Measurements from ENCODE around the gene SSU72. TPM values are rescaled to one million over a fixed set of nuclear protein-coding genes. Genes with fewer than 3 reads are reported as not detected.
A peak's percentile ranks its signal among the peaks of the same experiment; 100 is the strongest.

The SSU72 gene
- polyA plus RNA-seq (2013, experiment 1 of 2), result 173 TPM
- polyA plus RNA-seq (2013, experiment 2 of 2), result 175 TPM

- H3K18ac ChIP-seq (ENCODE audit: low read length), result peak within 1 kb of the TSS; percentile 97
- no peak within 1 kb of the TSS for H3K23ac ChIP-seq (ENCODE audit: low read length)
- peak within 1 kb of the TSS; percentile 95 for H3K4me2 ChIP-seq (ENCODE audit: low read length)
- peak within 1 kb of the TSS; percentile 92 for H3K4me3 ChIP-seq (ENCODE audit: low read length)
- peak within 1 kb of the TSS; percentile 98 for H3K56ac ChIP-seq (ENCODE audit: low read length)
- peak; percentile 96 for DNase-seq
- H2BK15ac ChIP-seq (replicated peaks; ENCODE audit: low read depth), result no peak within 1 kb of the TSS
- no peaks in the 10 kb centered on the region for H3K27me3 ChIP-seq (ENCODE audit: insufficient read depth, low read length, poor library complexity)
- peak within 1 kb of the TSS; percentile 96 for H3K4ac ChIP-seq (ENCODE audit: low read depth, low read length)
- H3K4me1 ChIP-seq (ENCODE audit: control insufficient read depth, low read depth, low read length), result no peaks in the 10 kb centered on the region
- peak within 1 kb of the TSS; percentile 96 for H2BK5ac ChIP-seq (ENCODE audit: low read length)
- H2BK120ac ChIP-seq (ENCODE audit: low read depth, low read length), result peak within 1 kb of the TSS; percentile 92
- WGBS (ENCODE audit: extremely low coverage, insufficient coverage, low lambda C conversion rate), result no CpG with 5 or more reads among the region's 87 CpGs
- peak within 1 kb of the TSS; percentile 97 for H3K9ac ChIP-seq (ENCODE audit: low read length)
- H3K36me3 ChIP-seq (ENCODE audit: control insufficient read depth, insufficient read depth, low read length), result no peaks in the 10 kb centered on the region
- peak within 1 kb of the TSS; percentile 86 for H3K27ac ChIP-seq (ENCODE audit: low read depth, low read length)
- no peak within 1 kb of the TSS for H2AK5ac ChIP-seq (ENCODE audit: low read length)
- no peaks in the 10 kb centered on the region for H3K79me1 ChIP-seq (ENCODE audit: low read length)
- peak within 1 kb of the TSS; percentile 82 for H4K8ac ChIP-seq (ENCODE audit: low read depth, low read length)
- peaks cover 39% of the 10 kb centered on the region for H3K79me2 ChIP-seq (ENCODE audit: control insufficient read depth, insufficient read depth, low read length)
- H4K5ac ChIP-seq (ENCODE audit: low read length), result no peak within 1 kb of the TSS
Measured at GRCh38 chr1:1574721-1575537, at the start of gene SSU72. TSS of gene SSU72 (minus strand) at chr1:1574863. CDS start at chr1:1574557, 306 bp downstream.

GRCh38 chr1:1623631-1624442 lies 49.2 kb upstream of the SSU72 start:
- no peaks in the 10 kb centered on the region for H3K79me1 ChIP-seq (ENCODE audit: low read length)
- no peak overlapping the region for H2BK15ac ChIP-seq (replicated peaks; ENCODE audit: low read depth)
- no peak overlapping the region for H3K4me2 ChIP-seq (ENCODE audit: low read length)
- no peak overlapping the region for H2AK5ac ChIP-seq (ENCODE audit: low read length)
- no peak overlapping the region for H3K23ac ChIP-seq (ENCODE audit: low read length)
- H4K8ac ChIP-seq (ENCODE audit: low read depth, low read length), result no peak overlapping the region
- H3K4me1 ChIP-seq (ENCODE audit: control insufficient read depth, low read depth, low read length), result no peaks in the 10 kb centered on the region
- H3K27me3 ChIP-seq (ENCODE audit: insufficient read depth, low read length, poor library complexity), result no peaks in the 10 kb centered on the region
- WGBS (ENCODE audit: extremely low coverage, insufficient coverage, low lambda C conversion rate), result no CpG with 5 or more reads among the region's 51 CpGs
- H3K79me2 ChIP-seq (ENCODE audit: control insufficient read depth, insufficient read depth, low read length), result no peaks in the 10 kb centered on the region
- H3K56ac ChIP-seq (ENCODE audit: low read length), result no peak overlapping the region
- H4K5ac ChIP-seq (ENCODE audit: low read length), result no peak overlapping the region
- H3K27ac ChIP-seq (ENCODE audit: low read depth, low read length), result no peak overlapping the region
- H3K18ac ChIP-seq (ENCODE audit: low read length), result no peak overlapping the region
- no peak overlapping the region for H3K4me3 ChIP-seq (ENCODE audit: low read length)
- H2BK120ac ChIP-seq (ENCODE audit: low read depth, low read length), result no peak overlapping the region
- no peak overlapping the region for H3K9ac ChIP-seq (ENCODE audit: low read length)
- H2BK5ac ChIP-seq (ENCODE audit: low read length), result no peak overlapping the region
- DNase-seq, result no peak
- no peaks in the 10 kb centered on the region for H3K36me3 ChIP-seq (ENCODE audit: control insufficient read depth, insufficient read depth, low read length)
- no peak overlapping the region for H3K4ac ChIP-seq (ENCODE audit: low read depth, low read length)

- H3K4ac ChIP-seq (ENCODE audit: low read depth, low read length), result no peak overlapping the region
- H2AK5ac ChIP-seq (ENCODE audit: low read length), result no peak overlapping the region
Measured at GRCh38 chr1:1623181-1623630, 48.5 kb upstream of the SSU72 start.

GRCh38 chr1:1622788-1623094 lies 48.1 kb upstream of the SSU72 start:
- no peak overlapping the region for H3K56ac ChIP-seq (ENCODE audit: low read length)
- no peak overlapping the region for H2BK15ac ChIP-seq (replicated peaks; ENCODE audit: low read depth)
- no peaks in the 10 kb centered on the region for H3K79me1 ChIP-seq (ENCODE audit: low read length)
- no peak overlapping the region for H2AK5ac ChIP-seq (ENCODE audit: low read length)
- no CpG with 5 or more reads among the region's 17 CpGs for whole genome bisulfite sequencing (ENCODE audit: extremely low coverage, insufficient coverage, low lambda C conversion rate)
- no peak overlapping the region for H3K4me3 ChIP-seq (ENCODE audit: low read length)
- DNase-seq, result no peak
- no peaks in the 10 kb centered on the region for H3K79me2 ChIP-seq (ENCODE audit: control insufficient read depth, insufficient read depth, low read length)
- no peaks in the 10 kb centered on the region for H3K36me3 ChIP-seq (ENCODE audit: control insufficient read depth, insufficient read depth, low read length)
- H3K4me1 ChIP-seq (ENCODE audit: control insufficient read depth, low read depth, low read length), result no peaks in the 10 kb centered on the region
- H3K27ac ChIP-seq (ENCODE audit: low read depth, low read length), result no peak overlapping the region
- H4K5ac ChIP-seq (ENCODE audit: low read length), result no peak overlapping the region
- no peak overlapping the region for H2BK120ac ChIP-seq (ENCODE audit: low read depth, low read length)
- H3K27me3 ChIP-seq (ENCODE audit: insufficient read depth, low read length, poor library complexity), result no peaks in the 10 kb centered on the region
- H3K23ac ChIP-seq (ENCODE audit: low read length), result no peak overlapping the region
- no peak overlapping the region for H2BK5ac ChIP-seq (ENCODE audit: low read length)
- no peak overlapping the region for H3K9ac ChIP-seq (ENCODE audit: low read length)
- no peak overlapping the region for H4K8ac ChIP-seq (ENCODE audit: low read depth, low read length)
- no peak overlapping the region for H3K18ac ChIP-seq (ENCODE audit: low read length)
- H3K4me2 ChIP-seq (ENCODE audit: low read length), result no peak overlapping the region
- H3K4ac ChIP-seq (ENCODE audit: low read depth, low read length), result no peak overlapping the region

More at GRCh38 chr1:1623181-1623630, 48.5 kb upstream of the SSU72 start:
- H3K4me1 ChIP-seq (ENCODE audit: control insufficient read depth, low read depth, low read length), result no peaks in the 10 kb centered on the region
- H3K18ac ChIP-seq (ENCODE audit: low read length), result no peak overlapping the region
- H3K79me2 ChIP-seq (ENCODE audit: control insufficient read depth, insufficient read depth, low read length), result no peaks in the 10 kb centered on the region
- H2BK15ac ChIP-seq (replicated peaks; ENCODE audit: low read depth), result no peak overlapping the region
- no peak overlapping the region for H2BK120ac ChIP-seq (ENCODE audit: low read depth, low read length)
- no peaks in the 10 kb centered on the region for H3K36me3 ChIP-seq (ENCODE audit: control insufficient read depth, insufficient read depth, low read length)
- no peak overlapping the region for H3K4me3 ChIP-seq (ENCODE audit: low read length)
- no peak overlapping the region for H3K4me2 ChIP-seq (ENCODE audit: low read length)
- H3K9ac ChIP-seq (ENCODE audit: low read length), result no peak overlapping the region
- DNase-seq, result no peak
- H2BK5ac ChIP-seq (ENCODE audit: low read length), result no peak overlapping the region
- no peaks in the 10 kb centered on the region for H3K79me1 ChIP-seq (ENCODE audit: low read length)
- no peak overlapping the region for H3K27ac ChIP-seq (ENCODE audit: low read depth, low read length)
- H4K8ac ChIP-seq (ENCODE audit: low read depth, low read length), result no peak overlapping the region
- no peaks in the 10 kb centered on the region for H3K27me3 ChIP-seq (ENCODE audit: insufficient read depth, low read length, poor library complexity)
- H3K23ac ChIP-seq (ENCODE audit: low read length), result no peak overlapping the region
- no peak overlapping the region for H3K56ac ChIP-seq (ENCODE audit: low read length)
- no CpG with 5 or more reads among the region's 33 CpGs for WGBS (ENCODE audit: extremely low coverage, insufficient coverage, low lambda C conversion rate)
- no peak overlapping the region for H4K5ac ChIP-seq (ENCODE audit: low read length)

- no peak overlapping the region for H3K23ac ChIP-seq (ENCODE audit: low read length)
- H3K4me1 ChIP-seq (ENCODE audit: control insufficient read depth, low read depth, low read length), result no peaks in the 10 kb centered on the region
- no CpG with 5 or more reads among the region's 21 CpGs for WGBS (ENCODE audit: extremely low coverage, insufficient coverage, low lambda C conversion rate)
- no peak overlapping the region for H3K27ac ChIP-seq (ENCODE audit: low read depth, low read length)
- no peak overlapping the region for H4K8ac ChIP-seq (ENCODE audit: low read depth, low read length)
- no peaks in the 10 kb centered on the region for H3K79me2 ChIP-seq (ENCODE audit: control insufficient read depth, insufficient read depth, low read length)
- no peaks in the 10 kb centered on the region for H3K36me3 ChIP-seq (ENCODE audit: control insufficient read depth, insufficient read depth, low read length)
- H2BK120ac ChIP-seq (ENCODE audit: low read depth, low read length), result no peak overlapping the region
- H3K18ac ChIP-seq (ENCODE audit: low read length), result no peak overlapping the region
- no peak overlapping the region for H4K5ac ChIP-seq (ENCODE audit: low read length)
- no peak overlapping the region for H2BK5ac ChIP-seq (ENCODE audit: low read length)
- H3K4me3 ChIP-seq (ENCODE audit: low read length), result no peak overlapping the region
- no peak for DNase-seq
- H2AK5ac ChIP-seq (ENCODE audit: low read length), result no peak overlapping the region
- H3K4me2 ChIP-seq (ENCODE audit: low read length), result no peak overlapping the region
- H3K79me1 ChIP-seq (ENCODE audit: low read length), result no peaks in the 10 kb centered on the region
- no peak overlapping the region for H3K56ac ChIP-seq (ENCODE audit: low read length)
- no peak overlapping the region for H2BK15ac ChIP-seq (replicated peaks; ENCODE audit: low read depth)
- H3K27me3 ChIP-seq (ENCODE audit: insufficient read depth, low read length, poor library complexity), result no peaks in the 10 kb centered on the region
- no peak overlapping the region for H3K9ac ChIP-seq (ENCODE audit: low read length)
- no peak overlapping the region for H3K4ac ChIP-seq (ENCODE audit: low read depth, low read length)
Measured at GRCh38 chr1:1622010-1622787, 47.5 kb upstream of the SSU72 start.
